ENCODE measurements around the gene PIGV. TPM values are rescaled to one million over a fixed set of nuclear protein-coding genes. Genes with fewer than 3 reads are reported as not detected.

Gene PIGV
- total and polyA plus RNA-seq, 4 experiments from 2014 or later = 7.9 to 18.2 (median 15.4) TPM

DNA sequence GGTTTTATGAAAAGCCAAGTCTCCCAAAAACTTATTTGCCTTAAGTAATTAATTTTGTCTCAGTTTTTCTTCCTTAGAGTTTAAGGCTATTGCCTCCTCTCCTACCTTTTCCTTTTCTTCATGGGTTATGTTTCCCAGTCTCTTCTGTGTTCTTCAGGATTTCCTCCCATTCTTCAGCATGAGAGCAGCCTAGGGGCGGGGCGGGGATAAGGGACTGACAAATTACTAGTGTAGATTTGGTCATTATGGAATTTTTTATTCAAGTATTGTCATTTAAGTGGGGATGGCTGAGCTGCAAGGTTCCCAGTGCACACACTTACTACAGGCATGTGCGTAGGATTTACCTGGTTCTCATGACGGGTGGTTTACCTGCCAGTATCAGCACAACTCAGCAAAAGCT, 35.2 kb upstream of the PIGV start:
- POLR2A ChIA-PET (ENCODE audit: partially characterized antibody) = no interaction called here
- Histone ChIP-seq H3K9me3 (ENCODE audit: control insufficient read depth in 1 of 2, low read length in 2 of 2) (no peaks in the 10 kb centered on the region), H3K27ac (ENCODE audit: low read depth, low read length) (no peak overlapping the region), H3K4me1 (ENCODE audit: insufficient read depth, low read length) (peaks cover 63% of the 10 kb centered on the region), H3K36me3 (ENCODE audit: insufficient read depth, low read length) (peaks cover 38% of the 10 kb centered on the region), H3K27me3 (ENCODE audit: insufficient read depth, low read length) (no peaks in the 10 kb centered on the region), H3K4me3 (ENCODE audit: low read length in 2 of 2) (no peak overlapping the region)
- peak overlapping the region in 6 of 7 donors; percentile 23 to 85 (median 70) for H3K27ac Mint-ChIP-seq
- no peak overlapping the region for H3K4me3 Mint-ChIP-seq
- no peaks in the 10 kb centered on the region for H3K27me3 Mint-ChIP-seq
- no peak for DNase-seq
- CTCF ChIA-PET (ENCODE audit: partially characterized antibody) = no interaction called here
- no peaks in the 10 kb centered on the region for H3K9me3 Mint-ChIP-seq
- H3K36me3 Mint-ChIP-seq = peaks cover 21 to 60% of the 10 kb centered on the region in 2 donors
- intact Hi-C loops (cut with micrococcal nuclease) = no loop called here
- H3K4me1 Mint-ChIP-seq = peaks cover 41 to 75% (median 58%) of the 10 kb centered on the region in 4 donors

DNA sequence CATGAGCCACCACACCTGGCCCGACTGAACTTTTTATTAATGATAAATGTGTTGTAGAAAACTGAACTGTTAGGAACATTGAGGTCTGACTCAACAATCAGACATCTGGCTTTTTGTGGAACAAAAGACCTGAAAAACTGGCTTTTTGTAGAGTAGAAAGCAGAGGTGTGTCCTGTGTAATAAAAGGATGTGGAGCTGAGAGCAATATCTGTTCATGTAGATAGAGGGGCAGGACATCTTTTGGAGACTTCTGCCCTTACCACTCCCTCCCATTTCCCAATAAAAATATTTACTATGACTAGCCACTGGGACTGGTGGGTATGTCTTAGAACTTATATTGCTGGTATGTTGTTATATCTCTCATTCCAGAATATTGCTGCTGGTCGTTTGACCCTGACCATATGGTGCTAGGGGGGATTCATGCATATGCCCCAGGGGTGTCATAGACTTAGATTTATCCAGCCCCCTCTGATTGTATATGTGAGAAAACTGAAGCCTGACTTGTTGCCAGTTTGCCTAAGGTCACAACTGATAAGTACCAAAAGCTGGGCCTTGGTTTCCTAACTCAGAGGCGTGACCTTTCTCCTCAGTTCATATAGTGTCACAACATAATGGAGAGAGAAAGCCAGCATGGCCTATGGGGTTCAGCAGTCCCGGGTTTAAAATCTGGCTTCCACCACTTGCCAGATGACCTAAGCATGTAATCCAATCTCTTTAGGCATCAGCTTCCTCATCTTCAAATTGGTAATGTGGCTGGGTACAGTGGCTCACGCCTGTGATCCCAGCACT, 33.5 kb upstream of the PIGV start:
- Histone ChIP-seq H3K36me3 (ENCODE audit: insufficient read depth, low read length) (peaks cover 47% of the 10 kb centered on the region), H3K9me3 (ENCODE audit: control insufficient read depth in 1 of 2, low read length in 2 of 2) (no peaks in the 10 kb centered on the region), H3K27ac (ENCODE audit: low read depth, low read length) (no peak overlapping the region), H3K4me1 (ENCODE audit: insufficient read depth, low read length) (peaks cover 57% of the 10 kb centered on the region), H3K27me3 (ENCODE audit: insufficient read depth, low read length) (no peaks in the 10 kb centered on the region), H3K4me3 (ENCODE audit: low read length in 2 of 2) (no peak overlapping the region)
- Mint-ChIP-seq H3K4me3 (no peak overlapping the region), H3K4me1 (peaks cover 37 to 71% (median 52%) of the 10 kb centered on the region in 4 donors), H3K27me3 (no peaks in the 10 kb centered on the region), H3K36me3 (peaks cover 21 to 62% of the 10 kb centered on the region in 2 donors), H3K27ac (peak overlapping the region in 4 of 7 donors; percentile 27 to 50 (median 36)), H3K9me3 (no peaks in the 10 kb centered on the region)
- DNase-seq = no peak
- POLR2A ChIA-PET (ENCODE audit: partially characterized antibody) = interaction anchor here (0.6 to 1.7 kb wide), 4 partner anchors 8 to 1481 kb away, joined by 3 to 9 read pairs (median 4); partner anchors contain the start of gene ARID1A
- CTCF ChIA-PET (ENCODE audit: partially characterized antibody) = interaction anchor here (1.1 to 1.7 kb wide), 3 partner anchors 15 to 152 kb away, joined by 3 to 6 read pairs (median 4); no protein-coding TSS in a partner anchor
- intact Hi-C loops (cut with micrococcal nuclease) = no loop called here

- peak overlapping the region in 5 of 7 donors; percentile 40 to 66 (median 52) for H3K27ac Mint-ChIP-seq
- no peaks in the 10 kb centered on the region for H3K27me3 Mint-ChIP-seq
- H3K4me1 Mint-ChIP-seq = peaks cover 16 to 34% (median 24%) of the 10 kb centered on the region in 4 donors
- peaks cover 62% of the 10 kb centered on the region for H3K36me3 ChIP-seq (ENCODE audit: insufficient read depth, low read length)
- H3K27me3 ChIP-seq (ENCODE audit: insufficient read depth, low read length) = no peaks in the 10 kb centered on the region
- no peak overlapping the region for H3K4me3 Mint-ChIP-seq
- CTCF ChIA-PET (ENCODE audit: partially characterized antibody) = interaction anchor here (0.9 to 1.2 kb wide), 2 partner anchors 33 to 156 kb away, joined by 3 to 5 read pairs; no protein-coding TSS in a partner anchor
- H3K4me1 ChIP-seq (ENCODE audit: insufficient read depth, low read length) = peaks cover 24% of the 10 kb centered on the region
- intact Hi-C loops (cut with micrococcal nuclease) = no loop called here
- no peaks in the 10 kb centered on the region for H3K9me3 ChIP-seq (ENCODE audit: control insufficient read depth in 1 of 2, low read length in 2 of 2)
- H3K9me3 Mint-ChIP-seq = no peaks in the 10 kb centered on the region
- H3K27ac ChIP-seq (ENCODE audit: low read depth, low read length) = no peak overlapping the region
- no peak for DNase-seq
- POLR2A ChIA-PET (ENCODE audit: partially characterized antibody) = interaction anchor here (0.6 to 2.5 kb wide), 6 partner anchors 29 to 117 kb away, joined by 3 to 9 read pairs (median 3); partner anchors contain the start of gene PIGV
- H3K36me3 Mint-ChIP-seq = peaks cover 31 to 69% of the 10 kb centered on the region in 2 donors
- H3K4me3 ChIP-seq (ENCODE audit: low read length in 2 of 2) = no peak overlapping the region
Observed at GRCh38 chr1:26758358-26758757, 29.4 kb upstream of the PIGV start.

GRCh38 chr1:26759531-26759930, 28.2 kb upstream of the PIGV start:
- H3K4me1 ChIP-seq (ENCODE audit: insufficient read depth, low read length) = peaks cover 13% of the 10 kb centered on the region
- no peaks in the 10 kb centered on the region for H3K9me3 ChIP-seq (ENCODE audit: control insufficient read depth in 1 of 2, low read length in 2 of 2)
- H3K4me1 Mint-ChIP-seq = peaks cover 14 to 27% (median 18%) of the 10 kb centered on the region in 4 donors
- H3K9me3 Mint-ChIP-seq = no peaks in the 10 kb centered on the region
- no peak overlapping the region for H3K4me3 ChIP-seq (ENCODE audit: low read length in 2 of 2)
- H3K36me3 Mint-ChIP-seq = peaks cover 33 to 65% of the 10 kb centered on the region in 2 donors
- H3K27ac ChIP-seq (ENCODE audit: low read depth, low read length) = no peak overlapping the region
- ChIA-PET CTCF (ENCODE audit: partially characterized antibody) (interaction anchor here (0.9 to 1.4 kb wide), 5 partner anchors 17 to 157 kb away, joined by 3 to 5 read pairs (median 3); no protein-coding TSS in a partner anchor), POLR2A (ENCODE audit: partially characterized antibody) (interaction anchor here (0.9 to 2.5 kb wide), 3 partner anchors 15 to 67 kb away, joined by 4 to 9 read pairs (median 8); no protein-coding TSS in a partner anchor)
- peaks cover 61% of the 10 kb centered on the region for H3K36me3 ChIP-seq (ENCODE audit: insufficient read depth, low read length)
- peak overlapping the region in 5 of 7 donors; percentile 40 to 82 (median 68) for H3K27ac Mint-ChIP-seq
- intact Hi-C loops (cut with micrococcal nuclease) = no loop called here
- H3K27me3 Mint-ChIP-seq = no peaks in the 10 kb centered on the region
- no peak overlapping the region for H3K4me3 Mint-ChIP-seq
- H3K27me3 ChIP-seq (ENCODE audit: insufficient read depth, low read length) = no peaks in the 10 kb centered on the region
- no peak for DNase-seq

- Mint-ChIP-seq H3K4me3 (no peak overlapping the region), H3K9me3 (no peaks in the 10 kb centered on the region), H3K36me3 (peaks cover 37 to 65% of the 10 kb centered on the region in 2 donors), H3K27me3 (no peaks in the 10 kb centered on the region), H3K27ac (peak overlapping the region in 3 of 7 donors; percentile 52 to 79 (median 55)), H3K4me1 (peaks cover 12 to 21% (median 13%) of the 10 kb centered on the region in 4 donors)
- Histone ChIP-seq H3K27ac (ENCODE audit: low read depth, low read length) (no peak overlapping the region), H3K36me3 (ENCODE audit: insufficient read depth, low read length) (peaks cover 65% of the 10 kb centered on the region), H3K4me1 (ENCODE audit: insufficient read depth, low read length) (peaks cover 10% of the 10 kb centered on the region), H3K27me3 (ENCODE audit: insufficient read depth, low read length) (no peaks in the 10 kb centered on the region), H3K9me3 (ENCODE audit: control insufficient read depth in 1 of 2, low read length in 2 of 2) (no peaks in the 10 kb centered on the region), H3K4me3 (ENCODE audit: low read length in 2 of 2) (no peak overlapping the region)
- no peak for DNase-seq
- intact Hi-C loops (cut with micrococcal nuclease) = no loop called here
- ChIA-PET POLR2A (ENCODE audit: partially characterized antibody) (interaction anchor here (1.0 kb wide), 1 partner anchor 17 kb away, joined by 4 read pairs; no protein-coding TSS in a partner anchor), CTCF (ENCODE audit: partially characterized antibody) (interaction anchor here (1.7 kb wide), 1 partner anchor 159 kb away, joined by 4 read pairs; no protein-coding TSS in a partner anchor)
Observed at GRCh38 chr1:26761217-26761616, 26.5 kb upstream of the PIGV start.

GRCh38 chr1:26767714-26768113, 20.0 kb upstream of the PIGV start:
- H3K27ac ChIP-seq (ENCODE audit: low read depth, low read length) = no peak overlapping the region
- intact Hi-C loops (cut with micrococcal nuclease) = no loop called here
- Mint-ChIP-seq H3K27ac (peak overlapping the region in 5 of 7 donors; percentile 5 to 86 (median 82)), H3K4me3 (no peak overlapping the region), H3K36me3 (peaks cover 61 to 80% of the 10 kb centered on the region in 2 donors), H3K27me3 (no peaks in the 10 kb centered on the region), H3K4me1 (peaks cover 0 to 10% (median 5%) of the 10 kb centered on the region in 4 donors), H3K9me3 (peaks cover 0 to 2% (median 0%) of the 10 kb centered on the region in 8 donors)
- peaks cover 3% of the 10 kb centered on the region for H3K4me1 ChIP-seq (ENCODE audit: insufficient read depth, low read length)
- DNase-seq = no peak
- POLR2A ChIA-PET (ENCODE audit: partially characterized antibody) = interaction anchor here (1.0 to 1.4 kb wide), 3 partner anchors 23 to 74 kb away, joined by 3 to 5 read pairs (median 3); no protein-coding TSS in a partner anchor
- CTCF ChIA-PET (ENCODE audit: partially characterized antibody) = interaction anchor here (1.0 to 1.3 kb wide), 4 partner anchors 14 to 165 kb away, joined by 3 to 4 read pairs (median 4); no protein-coding TSS in a partner anchor
- H3K4me3 ChIP-seq (ENCODE audit: low read length in 2 of 2) = no peak overlapping the region
- H3K36me3 ChIP-seq (ENCODE audit: insufficient read depth, low read length) = peaks cover 81% of the 10 kb centered on the region
- no peaks in the 10 kb centered on the region for H3K9me3 ChIP-seq (ENCODE audit: control insufficient read depth in 1 of 2, low read length in 2 of 2)
- H3K27me3 ChIP-seq (ENCODE audit: insufficient read depth, low read length) = no peaks in the 10 kb centered on the region

DNA sequence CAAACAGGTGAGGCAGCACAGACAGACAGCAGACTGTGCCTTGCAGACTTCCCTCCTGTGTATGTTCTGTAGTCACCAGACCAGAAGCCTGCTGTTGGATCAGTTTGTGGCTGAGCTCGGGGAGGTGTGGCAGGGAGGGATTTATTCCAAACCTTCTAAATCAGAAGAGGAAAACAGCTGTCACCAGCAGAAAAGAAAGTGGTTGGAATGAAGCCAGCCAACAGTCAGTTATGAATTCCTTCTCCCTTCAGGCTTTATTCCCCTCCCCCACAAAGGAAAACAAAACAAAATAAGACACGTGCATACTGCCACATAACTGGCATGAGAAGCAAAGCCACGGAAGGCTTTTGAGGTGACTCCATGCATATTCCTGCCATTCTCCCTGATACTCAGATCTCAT, 19.0 kb upstream of the PIGV start:
- intact Hi-C loops (cut with micrococcal nuclease) = no loop called here
- Mint-ChIP-seq H3K36me3 (peaks cover 65 to 82% of the 10 kb centered on the region in 2 donors), H3K4me1 (peaks cover 0 to 10% (median 5%) of the 10 kb centered on the region in 4 donors), H3K27me3 (no peaks in the 10 kb centered on the region), H3K9me3 (peaks cover 0 to 2% (median 0%) of the 10 kb centered on the region in 8 donors), H3K4me3 (no peak overlapping the region), H3K27ac (peak overlapping the region in 4 of 7 donors; percentile 21 to 51 (median 30))
- Histone ChIP-seq H3K27ac (ENCODE audit: low read depth, low read length) (no peak overlapping the region), H3K36me3 (ENCODE audit: insufficient read depth, low read length) (peaks cover 86% of the 10 kb centered on the region), H3K27me3 (ENCODE audit: insufficient read depth, low read length) (no peaks in the 10 kb centered on the region), H3K4me3 (ENCODE audit: low read length in 2 of 2) (no peak overlapping the region), H3K4me1 (ENCODE audit: insufficient read depth, low read length) (peaks cover 3% of the 10 kb centered on the region), H3K9me3 (ENCODE audit: control insufficient read depth in 1 of 2, low read length in 2 of 2) (no peaks in the 10 kb centered on the region)
- DNase-seq = no peak
- CTCF ChIA-PET (ENCODE audit: partially characterized antibody) = no interaction called here
- POLR2A ChIA-PET (ENCODE audit: partially characterized antibody) = interaction anchor here (1.0 to 2.0 kb wide), 3 partner anchors 20 to 71 kb away, joined by 3 to 6 read pairs (median 6); partner anchors contain the start of gene PIGV
